Measurements from ENCODE around the gene LIMK2.
A peak's percentile ranks its signal among the peaks of the same experiment; 100 is the strongest.
"Not testable (repeated sequence)": the region's sequence is repeated elsewhere in the genome, so short reads cannot be mapped to it uniquely, and the experiment has no call there.

Gene LIMK2

DNA sequence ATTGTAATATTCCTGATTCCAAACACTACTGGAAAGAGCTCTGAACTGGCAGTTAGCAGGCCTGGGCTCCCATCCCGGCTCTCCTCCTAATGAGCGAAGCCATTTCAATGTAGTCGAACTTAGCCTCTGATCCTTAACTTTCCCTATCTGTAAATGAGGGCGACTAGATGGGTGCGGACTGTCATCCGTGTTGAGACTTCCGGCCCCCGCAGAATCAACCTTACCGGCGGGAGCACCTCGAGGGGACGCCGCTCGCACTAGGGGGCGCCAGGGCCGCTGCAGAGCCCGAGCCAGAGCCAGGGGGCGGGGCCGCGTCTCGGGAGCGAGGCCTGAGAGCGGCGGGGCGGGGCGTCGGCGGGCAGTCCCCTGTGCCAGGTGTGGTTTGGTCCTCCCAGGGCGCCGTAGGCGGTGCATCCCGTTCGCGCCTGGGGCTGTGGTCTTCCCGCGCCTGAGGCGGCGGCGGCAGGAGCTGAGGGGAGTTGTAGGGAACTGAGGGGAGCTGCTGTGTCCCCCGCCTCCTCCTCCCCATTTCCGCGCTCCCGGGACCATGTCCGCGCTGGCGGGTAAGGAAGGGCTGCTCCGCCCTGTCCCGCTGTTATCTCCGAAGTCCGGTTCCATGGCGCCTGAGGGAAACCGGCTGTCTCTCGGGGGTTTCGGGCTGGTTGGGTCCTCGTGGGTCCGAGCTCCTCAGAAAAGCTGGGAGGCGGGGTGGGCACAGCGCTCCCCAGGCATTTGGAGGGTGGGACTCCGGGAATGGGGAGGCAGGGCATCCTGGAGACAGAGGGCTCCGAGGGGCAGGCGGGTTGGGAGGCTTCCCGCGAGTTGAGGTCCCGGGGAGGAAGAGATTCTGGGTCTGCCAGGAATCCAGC is at the start of gene LIMK2:
Gene LIMK2 (plus strand): TSS at position 437 of the 869 bp plus-strand sequence. CDS start 111 bp downstream, at position 548.
- DNase-seq (ENCODE audit: low spot score) = peak; percentile 91
- Histone ChIP-seq H3K4me3 (peak within 1 kb of the TSS; percentile 97), H3K27ac (peak within 1 kb of the TSS; percentile 58 to 88)
- TF ChIP-seq, protein P1, sequence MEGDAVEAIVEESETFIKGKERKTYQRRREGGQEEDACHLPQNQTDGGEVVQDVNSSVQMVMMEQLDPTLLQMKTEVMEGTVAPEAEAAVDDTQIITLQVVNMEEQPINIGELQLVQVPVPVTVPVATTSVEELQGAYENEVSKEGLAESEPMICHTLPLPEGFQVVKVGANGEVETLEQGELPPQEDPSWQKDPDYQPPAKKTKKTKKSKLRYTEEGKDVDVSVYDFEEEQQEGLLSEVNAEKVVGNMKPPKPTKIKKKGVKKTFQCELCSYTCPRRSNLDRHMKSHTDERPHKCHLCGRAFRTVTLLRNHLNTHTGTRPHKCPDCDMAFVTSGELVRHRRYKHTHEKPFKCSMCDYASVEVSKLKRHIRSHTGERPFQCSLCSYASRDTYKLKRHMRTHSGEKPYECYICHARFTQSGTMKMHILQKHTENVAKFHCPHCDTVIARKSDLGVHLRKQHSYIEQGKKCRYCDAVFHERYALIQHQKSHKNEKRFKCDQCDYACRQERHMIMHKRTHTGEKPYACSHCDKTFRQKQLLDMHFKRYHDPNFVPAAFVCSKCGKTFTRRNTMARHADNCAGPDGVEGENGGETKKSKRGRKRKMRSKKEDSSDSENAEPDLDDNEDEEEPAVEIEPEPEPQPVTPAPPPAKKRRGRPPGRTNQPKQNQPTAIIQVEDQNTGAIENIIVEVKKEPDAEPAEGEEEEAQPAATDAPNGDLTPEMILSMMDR (IDR thresholded peaks at IDR 0.05) = peak; percentile 74

DNA sequence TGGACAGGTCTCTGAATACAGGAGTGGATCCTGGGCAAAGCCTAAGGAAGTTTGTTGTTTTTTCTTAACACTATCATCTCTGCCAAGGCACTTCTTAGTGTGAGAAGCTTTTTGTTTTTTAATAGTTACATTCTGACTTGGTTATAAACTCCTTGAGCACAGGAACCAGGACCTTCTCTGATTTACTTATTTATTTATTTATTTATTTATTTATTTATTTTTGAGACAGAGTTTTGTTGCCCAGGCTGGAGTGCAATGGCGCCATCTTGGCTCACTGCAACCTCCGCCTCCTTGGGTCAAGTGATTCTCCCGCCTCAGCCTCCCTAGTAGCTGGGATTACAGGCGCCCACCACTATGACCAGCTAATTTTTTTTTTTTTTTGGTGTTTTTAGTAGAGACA is 41.1 kb upstream of the LIMK2 start:
- TF ChIP-seq, protein P1 (IDR thresholded peaks at IDR 0.05) = no peak
- Histone ChIP-seq H3K4me3 (no peak overlapping the region), H3K27ac (no peak overlapping the region)
- no peak for DNase-seq (ENCODE audit: low spot score)

DNA sequence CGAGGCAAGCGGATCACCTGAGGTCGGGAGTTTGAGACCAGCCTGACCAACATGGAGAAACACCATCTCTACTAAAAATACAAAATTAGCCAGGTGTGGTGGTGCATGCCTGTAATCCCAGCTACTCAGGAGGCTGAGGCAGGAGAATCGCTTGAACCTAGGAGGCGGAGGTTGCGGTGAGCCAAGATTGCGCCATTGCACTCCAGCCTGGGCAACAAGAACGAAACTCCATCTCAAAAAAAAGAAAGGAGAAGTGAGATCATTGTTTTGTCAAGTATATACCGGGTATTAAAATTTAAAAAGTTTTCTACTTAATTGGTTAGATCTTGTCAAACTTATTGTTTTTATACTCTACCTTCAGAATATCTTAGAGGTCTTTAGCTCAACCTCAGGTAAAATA is 40.4 kb upstream of the LIMK2 start:
- not testable (repeated sequence) for H3K27ac ChIP-seq; H3K4me3 ChIP-seq; DNase-seq (ENCODE audit: low spot score)

DNA sequence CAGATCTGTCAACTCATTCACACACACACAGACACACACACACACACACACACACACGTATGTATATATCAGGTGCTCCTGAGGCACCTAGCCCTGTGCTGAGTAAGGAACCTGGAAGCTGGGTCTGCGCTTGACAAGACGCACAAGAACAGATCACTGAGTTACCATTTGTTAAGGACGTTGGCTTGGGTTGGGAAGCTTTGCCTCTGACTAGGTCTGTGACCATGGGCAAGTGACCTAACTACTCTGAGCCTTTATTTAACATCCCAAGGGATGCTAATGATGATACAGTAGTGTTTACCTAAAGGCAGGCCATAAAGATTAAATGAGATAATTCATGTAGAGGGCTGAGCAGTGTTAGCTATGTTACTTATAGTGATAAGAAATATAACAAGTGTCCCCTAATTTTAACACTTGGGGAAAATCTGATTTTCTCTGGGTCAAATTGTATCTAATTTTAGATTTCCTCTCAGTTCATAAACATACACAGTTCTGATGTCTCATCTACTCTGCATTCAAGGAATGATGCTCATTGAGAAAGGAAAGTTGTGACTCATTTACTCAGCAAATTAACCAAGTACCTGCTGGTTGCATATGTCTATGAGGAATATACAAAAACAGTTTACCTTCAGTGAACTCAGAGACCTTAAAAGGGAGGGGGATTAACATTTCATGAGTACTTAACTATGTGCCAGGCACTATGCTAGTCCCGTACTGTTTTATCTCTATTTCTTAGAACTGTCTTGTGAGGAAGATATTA is 38.5 kb upstream of the LIMK2 start:
- Histone ChIP-seq H3K4me3 (peak overlapping the region; percentile 34), H3K27ac (peak overlapping the region; percentile 32 to 82)
- no peak for DNase-seq (ENCODE audit: low spot score)
- TF ChIP-seq, protein P1 (IDR thresholded peaks at IDR 0.05) = no peak

DNA sequence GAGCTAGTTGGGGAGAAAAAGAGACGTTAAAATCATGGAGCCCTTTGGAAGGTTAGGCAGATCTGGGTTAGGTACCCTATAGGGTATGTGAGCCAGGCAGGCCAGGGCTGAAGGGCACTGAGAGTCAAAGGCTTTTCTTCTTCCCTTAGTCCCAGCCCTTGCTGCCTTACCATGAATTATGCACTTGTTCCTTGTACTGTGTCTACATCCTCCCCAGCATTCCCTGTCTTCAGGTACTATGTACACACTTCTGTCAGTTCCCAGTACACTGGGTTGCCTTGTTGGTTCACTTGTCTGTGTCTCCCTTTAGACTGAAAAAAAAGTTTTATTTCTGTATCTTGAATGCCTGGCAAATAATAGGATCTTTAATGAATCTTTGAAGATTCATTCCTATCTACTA is 35.2 kb upstream of the LIMK2 start:
- TF ChIP-seq, protein P1 (IDR thresholded peaks at IDR 0.05) = no peak
- no peak for DNase-seq (ENCODE audit: low spot score)
- Histone ChIP-seq H3K4me3 (no peak overlapping the region), H3K27ac (peak overlapping the region in 1 of 2 donors; percentile 80)

DNA sequence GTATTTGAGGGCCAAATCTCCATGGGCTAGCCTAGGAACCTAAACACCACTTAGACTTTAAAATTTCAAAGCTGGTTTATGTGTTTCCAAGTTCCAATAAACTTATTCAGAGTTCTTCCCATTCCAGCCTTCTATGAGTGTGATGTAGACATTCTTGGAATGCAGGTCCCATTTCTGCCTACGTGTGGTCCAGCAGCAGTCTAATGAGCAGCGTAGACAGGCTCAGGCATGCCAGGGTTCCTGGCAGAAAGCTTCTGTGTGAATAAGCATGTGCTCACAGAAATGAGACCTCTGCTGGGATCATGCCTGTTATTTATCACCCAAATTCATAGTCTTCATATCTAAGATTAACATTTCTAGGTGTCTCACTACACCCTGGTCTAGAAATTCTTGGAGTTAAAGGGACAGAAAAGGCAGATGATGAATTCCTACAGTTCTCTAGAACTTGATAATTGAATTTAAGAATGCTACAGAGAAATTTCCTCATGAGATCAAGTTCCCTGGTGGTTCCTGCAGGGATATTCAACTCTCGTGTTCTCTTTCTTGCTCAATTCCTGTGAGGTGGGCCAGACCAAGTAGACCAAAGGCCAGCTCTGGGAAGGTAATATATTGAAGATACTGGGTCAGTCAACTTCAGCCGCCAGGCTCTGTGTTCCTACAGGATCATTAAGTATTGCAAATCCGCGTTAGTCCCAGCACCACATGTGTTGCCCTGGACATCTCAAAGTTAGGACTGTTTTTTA is 34.5 kb upstream of the LIMK2 start:
- H3K27ac ChIP-seq = peak overlapping the region in 1 of 2 donors; percentile 80
- no peak for DNase-seq (ENCODE audit: low spot score)
- no peak overlapping the region for H3K4me3 ChIP-seq
- TF ChIP-seq, protein P1 (IDR thresholded peaks at IDR 0.05) = no peak

DNA sequence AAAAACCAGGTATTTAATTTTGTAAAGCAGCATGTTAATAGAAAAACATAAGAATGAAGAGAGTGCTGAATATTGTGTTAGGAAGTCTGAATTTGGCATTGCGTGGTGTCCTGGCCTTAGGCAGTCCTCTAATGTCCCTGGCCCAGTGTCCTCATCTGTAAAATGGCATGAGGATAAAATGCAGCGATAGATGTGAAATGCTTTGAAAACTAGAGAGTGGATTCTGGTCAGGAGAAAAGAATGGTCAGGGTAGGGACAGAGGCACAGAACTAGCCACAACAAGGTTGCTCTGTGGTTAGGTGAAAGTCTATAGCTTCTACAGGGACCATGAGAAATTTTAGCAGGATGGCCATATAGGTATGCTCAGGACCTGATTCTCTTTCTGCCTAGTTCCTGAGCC is 33.2 kb upstream of the LIMK2 start:
- peak overlapping the region in 1 of 2 donors; percentile 43 for H3K27ac ChIP-seq

More for the DNA sequence above, 33.2 kb upstream of the LIMK2 start:
- H3K4me3 ChIP-seq = no peak overlapping the region
- no peak for DNase-seq (ENCODE audit: low spot score)
- TF ChIP-seq, protein P1 (IDR thresholded peaks at IDR 0.05) = no peak

Data from coronary artery (tissue), 2 donors.